HepG2 (cell line): ENCODE data around the gene PYGB. TPM values are rescaled to one million over a fixed set of nuclear protein-coding genes. Genes with fewer than 3 reads are reported as not detected.

ENCODE experiments used
- ATRX ChIP-seq: sonication (generic); formaldehyde crosslinking; IDR thresholded peaks from 2 replicates; pipeline ENCODE4 v1.4.0; 2020; ENCODE audit warnings: missing genetic modification reagents, borderline replicate concordance
- CHD2 ChIP-seq: IDR thresholded peaks from 2 replicates; pipeline ENCODE4 v1.6.1; 2011; ENCODE audit warnings: low read depth, low read length, improper control_type of control experiment
- HOXA3 ChIP-seq: sonication (generic); formaldehyde crosslinking; IDR thresholded peaks from 2 replicates; pipeline ENCODE4 v1.5.0; 2020; ENCODE audit warnings: missing genetic modification reagents
- KDM2A ChIP-seq: sonication (generic); formaldehyde crosslinking; IDR thresholded peaks from 2 replicates; pipeline ENCODE4 v1.4.0; 2020; ENCODE audit warnings: low read depth, missing genetic modification reagents, borderline replicate concordance
- LCORL ChIP-seq, 2 experiments: fragments of 450-650 bp in 1 of 2; sonication (generic) in 1 of 2; formaldehyde crosslinking in 1 of 2; IDR thresholded peaks; 2 replicates each; pipeline versions ENCODE4 v1.5.0 to v1.6.1; 2017 to 2020; ENCODE audit warnings: antibody characterized with exemption in 1 of 2, missing genetic modification reagents in 1 of 2
- MXD4 ChIP-seq: IDR thresholded peaks from 2 replicates; pipeline ENCODE4 v1.6.1; 2016; ENCODE audit warnings: mild to moderate bottlenecking, missing biosample characterization, missing genetic modification reagents
- PHF8 ChIP-seq: sonication (generic); formaldehyde crosslinking; IDR thresholded peaks from 2 replicates; pipeline ENCODE4 v1.5.0; 2020; ENCODE audit warnings: missing genetic modification reagents
- ZFP41 ChIP-seq: sonication (generic); formaldehyde crosslinking; IDR thresholded peaks from 2 replicates; pipeline ENCODE4 v1.4.0; 2020; ENCODE audit warnings: mild to moderate bottlenecking, missing genetic modification reagents, borderline replicate concordance
- ZNF781 ChIP-seq: sonication (generic); formaldehyde crosslinking; IDR thresholded peaks from 2 replicates; pipeline ENCODE4 v1.5.1; 2020; ENCODE audit warnings: borderline replicate concordance, mild to moderate bottlenecking, missing genetic modification reagents; ENCODE audit errors: not compliant biosample characterization
- polyA plus RNA-seq, 8 experiments: library from polyadenylated mRNA; depleted of rRNA in 3 of 8; stranded (reverse) in 7 of 8; unstranded in 1 of 8; fragments of >200 nt; fragmentation: Illumina TruSeq in 4 of 8; extraction: Trizol in 4 of 8; gene quantifications; 2 replicates each; pipeline versions ENCODE4 v1.2.1 to v1.2.3, GENCODE V29; 2011 to 2016; ENCODE audit warnings: low read depth in 4 of 8, missing spikeins in 1 of 8, mixed read lengths in 1 of 8; ENCODE audit not compliant: insufficient read depth in 1 of 8
- total RNA-seq, 5 experiments: library from RNA; depleted of rRNA; stranded (reverse); fragments of >200 nt; fragmentation: Illumina TruSeq; extraction: Trizol; gene quantifications; 2 replicates each; pipeline ENCODE4 v1.2.3, GENCODE V29; 2016; ENCODE audit warnings: low read depth in 1 of 5
- TF ChIP-seq, protein P1 (sequence below): sonication (generic); formaldehyde crosslinking; IDR thresholded peaks from 2 replicates; pipeline ENCODE4 v1.4.0; 2020; ENCODE audit warnings: missing genetic modification reagents
- TF ChIP-seq, protein P2 (sequence below): sonication (generic); formaldehyde crosslinking; conservative IDR thresholded peaks from 2 replicates; pipeline ENCODE4 v1.4.0; 2020; ENCODE audit warnings: mild to moderate bottlenecking, missing genetic modification reagents, moderate library complexity
- TF ChIP-seq, protein P3 (sequence below): sonication (generic); formaldehyde crosslinking; IDR thresholded peaks from 2 replicates; pipeline ENCODE4 v1.4.0; 2020; ENCODE audit warnings: missing genetic modification reagents; ENCODE audit errors: not compliant biosample characterization
- TF ChIP-seq, protein P4 (sequence below): sonication (generic); formaldehyde crosslinking; IDR thresholded peaks from 2 replicates; pipeline ENCODE4 v1.4.0; 2020; ENCODE audit warnings: mild to moderate bottlenecking, missing genetic modification reagents

PYGB gene
- total and polyA plus RNA-seq, 2 of the 13 experiments (the other 11 are each of a cell fraction or from before 2014, with no cell fraction given): 24.2 to 86.3 TPM

DNA sequence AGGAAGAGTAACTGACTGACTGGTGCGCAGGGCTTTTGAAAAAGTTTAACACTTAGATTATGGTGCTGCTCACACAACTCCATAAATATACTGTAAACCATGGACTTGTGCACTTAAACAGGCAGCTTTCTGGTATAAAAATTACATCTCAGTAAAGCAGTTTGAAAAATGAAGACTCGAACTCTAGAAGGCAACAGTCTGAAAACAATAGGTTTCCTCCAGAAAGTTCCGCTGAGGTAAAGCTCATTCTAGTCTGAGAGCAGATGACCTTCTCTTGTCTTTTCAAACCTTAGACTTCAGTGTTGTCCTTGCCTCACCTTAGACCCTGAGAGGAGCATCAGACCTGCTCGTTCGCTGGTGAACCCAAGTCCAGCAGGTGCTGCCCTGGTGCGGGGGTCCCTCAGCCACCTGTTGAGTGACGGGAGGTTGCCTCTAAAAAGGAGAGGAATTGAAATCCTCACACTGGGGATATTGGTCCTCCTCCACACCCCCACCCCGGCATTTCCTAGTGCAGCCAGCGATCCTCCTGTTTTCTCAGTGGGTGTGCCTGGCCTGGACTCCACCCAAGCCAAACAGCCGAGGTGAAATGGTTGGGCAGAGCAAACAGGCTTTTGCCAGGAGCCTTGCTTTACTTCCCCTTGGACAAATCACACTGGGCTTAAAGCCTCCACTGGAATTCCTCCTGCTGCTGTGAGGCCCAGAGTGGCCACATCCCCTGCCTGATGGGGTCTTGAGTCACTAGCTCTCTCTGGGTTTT, 14.7 kb upstream of the PYGB start (continued):
- TF ChIP-seq, protein P1, sequence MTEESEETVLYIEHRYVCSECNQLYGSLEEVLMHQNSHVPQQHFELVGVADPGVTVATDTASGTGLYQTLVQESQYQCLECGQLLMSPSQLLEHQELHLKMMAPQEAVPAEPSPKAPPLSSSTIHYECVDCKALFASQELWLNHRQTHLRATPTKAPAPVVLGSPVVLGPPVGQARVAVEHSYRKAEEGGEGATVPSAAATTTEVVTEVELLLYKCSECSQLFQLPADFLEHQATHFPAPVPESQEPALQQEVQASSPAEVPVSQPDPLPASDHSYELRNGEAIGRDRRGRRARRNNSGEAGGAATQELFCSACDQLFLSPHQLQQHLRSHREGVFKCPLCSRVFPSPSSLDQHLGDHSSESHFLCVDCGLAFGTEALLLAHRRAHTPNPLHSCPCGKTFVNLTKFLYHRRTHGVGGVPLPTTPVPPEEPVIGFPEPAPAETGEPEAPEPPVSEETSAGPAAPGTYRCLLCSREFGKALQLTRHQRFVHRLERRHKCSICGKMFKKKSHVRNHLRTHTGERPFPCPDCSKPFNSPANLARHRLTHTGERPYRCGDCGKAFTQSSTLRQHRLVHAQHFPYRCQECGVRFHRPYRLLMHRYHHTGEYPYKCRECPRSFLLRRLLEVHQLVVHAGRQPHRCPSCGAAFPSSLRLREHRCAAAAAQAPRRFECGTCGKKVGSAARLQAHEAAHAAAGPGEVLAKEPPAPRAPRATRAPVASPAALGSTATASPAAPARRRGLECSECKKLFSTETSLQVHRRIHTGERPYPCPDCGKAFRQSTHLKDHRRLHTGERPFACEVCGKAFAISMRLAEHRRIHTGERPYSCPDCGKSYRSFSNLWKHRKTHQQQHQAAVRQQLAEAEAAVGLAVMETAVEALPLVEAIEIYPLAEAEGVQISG: 0 out of 2 replicates have a peak, but pooled peaks have one; percentile 31
- TF ChIP-seq PHF8 (CRISPR knock-in tag) (0 out of 2 replicates have a peak, but pooled peaks have one; percentile 12), HOXA3 (CRISPR knock-in tag) (peak; percentile 26; the same call in 1 of the 2 replicates), ZFP41 (CRISPR knock-in tag) (no peak), LCORL (IDR thresholded peaks at IDR 0.05) (no peak), LCORL (CRISPR knock-in tag; IDR thresholded peaks at IDR 0.05) (peak; percentile 57; the same call in 1 of the 2 replicates), ATRX (CRISPR knock-in tag) (no peak), KDM2A (CRISPR knock-in tag) (peak; percentile 64), MXD4 (CRISPR knock-in tag) (no peak), CHD2 (no peak), ZNF781 (CRISPR knock-in tag) (no peak)
- TF ChIP-seq, protein P2, sequence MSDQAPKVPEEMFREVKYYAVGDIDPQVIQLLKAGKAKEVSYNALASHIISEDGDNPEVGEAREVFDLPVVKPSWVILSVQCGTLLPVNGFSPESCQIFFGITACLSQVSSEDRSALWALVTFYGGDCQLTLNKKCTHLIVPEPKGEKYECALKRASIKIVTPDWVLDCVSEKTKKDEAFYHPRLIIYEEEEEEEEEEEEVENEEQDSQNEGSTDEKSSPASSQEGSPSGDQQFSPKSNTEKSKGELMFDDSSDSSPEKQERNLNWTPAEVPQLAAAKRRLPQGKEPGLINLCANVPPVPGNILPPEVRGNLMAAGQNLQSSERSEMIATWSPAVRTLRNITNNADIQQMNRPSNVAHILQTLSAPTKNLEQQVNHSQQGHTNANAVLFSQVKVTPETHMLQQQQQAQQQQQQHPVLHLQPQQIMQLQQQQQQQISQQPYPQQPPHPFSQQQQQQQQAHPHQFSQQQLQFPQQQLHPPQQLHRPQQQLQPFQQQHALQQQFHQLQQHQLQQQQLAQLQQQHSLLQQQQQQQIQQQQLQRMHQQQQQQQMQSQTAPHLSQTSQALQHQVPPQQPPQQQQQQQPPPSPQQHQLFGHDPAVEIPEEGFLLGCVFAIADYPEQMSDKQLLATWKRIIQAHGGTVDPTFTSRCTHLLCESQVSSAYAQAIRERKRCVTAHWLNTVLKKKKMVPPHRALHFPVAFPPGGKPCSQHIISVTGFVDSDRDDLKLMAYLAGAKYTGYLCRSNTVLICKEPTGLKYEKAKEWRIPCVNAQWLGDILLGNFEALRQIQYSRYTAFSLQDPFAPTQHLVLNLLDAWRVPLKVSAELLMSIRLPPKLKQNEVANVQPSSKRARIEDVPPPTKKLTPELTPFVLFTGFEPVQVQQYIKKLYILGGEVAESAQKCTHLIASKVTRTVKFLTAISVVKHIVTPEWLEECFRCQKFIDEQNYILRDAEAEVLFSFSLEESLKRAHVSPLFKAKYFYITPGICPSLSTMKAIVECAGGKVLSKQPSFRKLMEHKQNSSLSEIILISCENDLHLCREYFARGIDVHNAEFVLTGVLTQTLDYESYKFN (CRISPR knock-in tag): peak; percentile 72
- TF ChIP-seq, protein P3, sequence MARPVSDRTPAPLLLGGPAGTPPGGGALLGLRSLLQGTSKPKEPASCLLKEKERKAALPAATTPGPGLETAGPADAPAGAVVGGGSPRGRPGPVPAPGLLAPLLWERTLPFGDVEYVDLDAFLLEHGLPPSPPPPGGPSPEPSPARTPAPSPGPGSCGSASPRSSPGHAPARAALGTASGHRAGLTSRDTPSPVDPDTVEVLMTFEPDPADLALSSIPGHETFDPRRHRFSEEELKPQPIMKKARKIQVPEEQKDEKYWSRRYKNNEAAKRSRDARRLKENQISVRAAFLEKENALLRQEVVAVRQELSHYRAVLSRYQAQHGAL (CRISPR knock-in tag): no peak
- TF ChIP-seq, protein P4, sequence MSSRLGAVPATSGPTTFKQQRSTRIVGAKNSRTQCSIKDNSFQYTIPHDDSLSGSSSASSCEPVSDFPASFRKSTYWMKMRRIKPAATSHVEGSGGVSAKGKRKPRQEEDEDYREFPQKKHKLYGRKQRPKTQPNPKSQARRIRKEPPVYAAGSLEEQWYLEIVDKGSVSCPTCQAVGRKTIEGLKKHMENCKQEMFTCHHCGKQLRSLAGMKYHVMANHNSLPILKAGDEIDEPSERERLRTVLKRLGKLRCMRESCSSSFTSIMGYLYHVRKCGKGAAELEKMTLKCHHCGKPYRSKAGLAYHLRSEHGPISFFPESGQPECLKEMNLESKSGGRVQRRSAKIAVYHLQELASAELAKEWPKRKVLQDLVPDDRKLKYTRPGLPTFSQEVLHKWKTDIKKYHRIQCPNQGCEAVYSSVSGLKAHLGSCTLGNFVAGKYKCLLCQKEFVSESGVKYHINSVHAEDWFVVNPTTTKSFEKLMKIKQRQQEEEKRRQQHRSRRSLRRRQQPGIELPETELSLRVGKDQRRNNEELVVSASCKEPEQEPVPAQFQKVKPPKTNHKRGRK (CRISPR knock-in tag): no peak
